Astrocyte (in vitro differentiated cells and primary cell): Measurements from ENCODE around the gene SPACA7. TPM values are rescaled to one million over a fixed set of nuclear protein-coding genes. Genes with fewer than 3 reads are reported as not detected.
"Not testable (repeated sequence)": the region's sequence is repeated elsewhere in the genome, so short reads cannot be mapped to it uniquely, and the experiment has no call there.

Source experiments
- DNase-seq: peaks from one replicate; pipeline ENCODE4 v3.0.0-alpha.2; 2010; ENCODE audit warnings: low read depth
- FAIRE-seq: peaks from 2 replicates; lab custom pipeline; 2011; peaks lifted over from hg19 to GRCh38; lab: Jason Lieb, UNC
- H2AFZ ChIP-seq: 2 replicates; pipeline ENCODE4 v1.6.0; 2012; ENCODE audit warnings: low read depth, low read length, inconsistent platforms
- H3K27ac ChIP-seq: 2 replicates; pipeline ENCODE4 v1.5.1; 2011; ENCODE audit warnings: low read depth, low read length, inconsistent platforms
- H3K27me3 ChIP-seq: 2 replicates; pipeline ENCODE4 v1.6.0; 2011; ENCODE audit warnings: low read length, inconsistent platforms; ENCODE audit not compliant: insufficient read depth
- H3K36me3 ChIP-seq: 2 replicates; pipeline ENCODE4 v1.5.1; 2011; ENCODE audit warnings: low read length, inconsistent platforms; ENCODE audit not compliant: insufficient read depth
- H3K4me1 ChIP-seq: 2 replicates; pipeline ENCODE4 v1.5.1; 2011; ENCODE audit warnings: low read length, inconsistent platforms; ENCODE audit not compliant: insufficient read depth
- H3K4me2 ChIP-seq: 2 replicates; pipeline ENCODE4 v1.6.0; 2012; ENCODE audit warnings: low read length, inconsistent platforms
- H3K4me3 ChIP-seq: 2 replicates; pipeline ENCODE4 v1.5.1; 2011; ENCODE audit warnings: low read depth, mild to moderate bottlenecking, low read length, inconsistent platforms; ENCODE audit not compliant: insufficient read depth
- H3K79me2 ChIP-seq: 2 replicates; pipeline ENCODE4 v1.6.0; 2012; ENCODE audit warnings: mild to moderate bottlenecking, low read length, inconsistent platforms; ENCODE audit not compliant: insufficient read depth
- H3K9ac ChIP-seq: 2 replicates; pipeline ENCODE4 v1.6.0; 2012; ENCODE audit warnings: mild to moderate bottlenecking, low read length, inconsistent platforms
- H3K9me3 ChIP-seq: 2 replicates; pipeline ENCODE4 v1.5.1; 2012; ENCODE audit warnings: low read depth, mild to moderate bottlenecking, low read length, inconsistent platforms; ENCODE audit not compliant: insufficient read depth
- H4K20me1 ChIP-seq: 2 replicates; pipeline ENCODE4 v1.6.0; 2012; ENCODE audit warnings: low read length, inconsistent platforms; ENCODE audit not compliant: insufficient read depth
- H3K27ac Mint-ChIP-seq: one replicate; pipeline ENCODE4 v1.8.0; 2021; ENCODE audit warnings: mild to moderate bottlenecking, mixed read lengths; ENCODE audit not compliant: unreplicated experiment
- H3K27me3 Mint-ChIP-seq: one replicate; pipeline ENCODE4 v1.8.0; 2021; ENCODE audit warnings: low read depth, mixed read lengths; ENCODE audit not compliant: unreplicated experiment
- H3K36me3 Mint-ChIP-seq: one replicate; pipeline ENCODE4 v1.8.0; 2021; ENCODE audit warnings: low read depth, mixed read lengths; ENCODE audit not compliant: unreplicated experiment
- H3K4me1 Mint-ChIP-seq: one replicate; pipeline ENCODE4 v1.8.0; 2021; ENCODE audit warnings: low read depth, mixed read lengths; ENCODE audit not compliant: unreplicated experiment
- H3K4me3 Mint-ChIP-seq: one replicate; pipeline ENCODE4 v1.8.0; 2021; ENCODE audit warnings: mild to moderate bottlenecking, moderate library complexity, mixed read lengths; ENCODE audit not compliant: unreplicated experiment
- H3K9me3 Mint-ChIP-seq: one replicate; pipeline ENCODE4 v1.8.0; 2021; ENCODE audit warnings: mild to moderate bottlenecking, mixed read lengths; ENCODE audit not compliant: unreplicated experiment
- EZH2 ChIP-seq: IDR thresholded peaks from 2 replicates; pipeline ENCODE4 v1.6.1; 2012; ENCODE audit warnings: mild to moderate bottlenecking, low read length, inconsistent platforms; ENCODE audit not compliant: insufficient read depth
- total RNA-seq: library from RNA; stranded (reverse); gene quantifications from 2 replicates; pipeline ENCODE4 v1.2.1, GENCODE V29; 2021
- TF ChIP-seq, protein P1 (sequence below): IDR thresholded peaks from 2 replicates; pipeline ENCODE4 v1.5.1; 2011; ENCODE audit warnings: low read depth, mild to moderate bottlenecking, inconsistent platforms, low read length, moderate library complexity; ENCODE audit not compliant: insufficient read depth

Gene SPACA7
- total RNA-seq, 1 donor from 2014 or later: not detected

DNA sequence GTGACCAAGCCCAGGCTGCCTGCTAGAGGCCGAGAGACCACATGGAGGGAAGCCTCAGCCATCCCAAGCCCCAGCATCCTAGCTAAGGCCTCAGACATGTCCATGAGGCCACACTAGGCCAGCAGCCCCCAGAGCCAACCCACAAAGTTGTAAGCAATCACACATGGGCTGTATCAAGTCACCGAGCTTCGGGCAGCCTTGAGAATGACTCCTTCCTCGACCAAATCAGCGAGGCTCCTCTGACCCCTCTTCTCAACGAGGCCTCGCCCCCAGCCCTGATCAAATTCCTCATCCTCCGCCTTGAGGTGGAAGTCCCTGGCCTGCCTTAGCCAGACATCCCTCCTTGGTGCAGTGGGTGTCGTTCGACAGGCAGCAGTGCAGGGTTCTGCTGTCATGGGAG lies 1.9 kb upstream of the SPACA7 start:
- Histone ChIP-seq H3K36me3 (no peaks in the 10 kb centered on the region), H3K4me2 (no peak overlapping the region), H3K4me1 (no peaks in the 10 kb centered on the region), H3K4me3 (no peak overlapping the region), H3K9me3 (no peaks in the 10 kb centered on the region), H3K9ac (no peak overlapping the region), H3K27ac (no peak overlapping the region), H4K20me1 (no peaks in the 10 kb centered on the region), H3K79me2 (no peaks in the 10 kb centered on the region), H3K27me3 (no peaks in the 10 kb centered on the region), H2AFZ (no peak overlapping the region)
- Mint-ChIP-seq H3K4me1 (no peaks in the 10 kb centered on the region), H3K4me3 (no peak overlapping the region), H3K36me3 (no peaks in the 10 kb centered on the region), H3K9me3 (peaks cover 8% of the 10 kb centered on the region), H3K27me3 (peaks cover 22% of the 10 kb centered on the region), H3K27ac (no peak overlapping the region)
- FAIRE-seq: no peak
- DNase-seq: no peak
- TF ChIP-seq, protein P1, sequence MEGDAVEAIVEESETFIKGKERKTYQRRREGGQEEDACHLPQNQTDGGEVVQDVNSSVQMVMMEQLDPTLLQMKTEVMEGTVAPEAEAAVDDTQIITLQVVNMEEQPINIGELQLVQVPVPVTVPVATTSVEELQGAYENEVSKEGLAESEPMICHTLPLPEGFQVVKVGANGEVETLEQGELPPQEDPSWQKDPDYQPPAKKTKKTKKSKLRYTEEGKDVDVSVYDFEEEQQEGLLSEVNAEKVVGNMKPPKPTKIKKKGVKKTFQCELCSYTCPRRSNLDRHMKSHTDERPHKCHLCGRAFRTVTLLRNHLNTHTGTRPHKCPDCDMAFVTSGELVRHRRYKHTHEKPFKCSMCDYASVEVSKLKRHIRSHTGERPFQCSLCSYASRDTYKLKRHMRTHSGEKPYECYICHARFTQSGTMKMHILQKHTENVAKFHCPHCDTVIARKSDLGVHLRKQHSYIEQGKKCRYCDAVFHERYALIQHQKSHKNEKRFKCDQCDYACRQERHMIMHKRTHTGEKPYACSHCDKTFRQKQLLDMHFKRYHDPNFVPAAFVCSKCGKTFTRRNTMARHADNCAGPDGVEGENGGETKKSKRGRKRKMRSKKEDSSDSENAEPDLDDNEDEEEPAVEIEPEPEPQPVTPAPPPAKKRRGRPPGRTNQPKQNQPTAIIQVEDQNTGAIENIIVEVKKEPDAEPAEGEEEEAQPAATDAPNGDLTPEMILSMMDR: no peak
- no peak for TF ChIP-seq EZH2

DNA sequence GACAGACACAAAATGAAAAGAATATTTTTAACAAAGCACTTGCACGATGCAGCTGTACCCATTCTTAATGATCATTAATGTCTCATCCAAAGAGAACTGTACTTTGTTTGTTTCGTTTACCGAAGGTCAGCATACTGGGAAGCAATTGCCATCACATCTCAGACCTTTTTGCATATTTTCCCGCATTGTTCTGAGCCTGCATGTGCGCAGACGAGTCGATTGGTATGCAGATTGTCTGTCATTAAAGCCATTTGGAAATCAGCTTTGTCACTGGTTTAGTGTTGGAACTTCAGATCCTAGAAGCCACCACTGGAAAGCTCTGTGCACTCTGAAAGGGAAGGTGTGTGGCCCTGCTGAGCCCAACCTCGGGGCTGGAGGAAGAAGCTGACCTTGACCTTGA lies 15.6 kb downstream of the SPACA7 start:
- FAIRE-seq: no peak
- H3K27ac Mint-ChIP-seq: no peak overlapping the region

DNA sequence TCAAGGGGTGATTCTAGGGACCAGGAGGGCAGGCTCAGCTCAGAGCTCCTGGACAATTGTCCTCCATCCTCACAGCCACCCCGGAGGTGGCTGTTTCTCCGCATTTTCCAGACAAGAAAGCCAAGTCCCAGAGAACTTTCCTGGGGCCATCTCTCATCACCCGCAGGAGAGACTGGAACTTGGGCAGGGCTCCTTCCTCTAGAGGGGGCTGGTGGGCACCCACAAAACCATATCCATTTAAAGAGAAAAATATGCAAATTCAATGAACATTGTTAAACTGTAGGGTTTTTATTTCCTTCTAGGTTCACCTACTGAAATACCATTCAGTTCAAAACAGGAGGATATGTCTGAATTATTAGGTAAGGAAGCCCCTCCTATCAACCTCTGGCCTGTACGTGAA lies 16.6 kb downstream of the SPACA7 start:
- Histone ChIP-seq H3K27ac (no peak overlapping the region), H2AFZ (no peak overlapping the region), H3K4me3 (no peak overlapping the region), H3K4me1 (no peaks in the 10 kb centered on the region), H3K9me3 (peaks cover 3% of the 10 kb centered on the region), H3K27me3 (no peaks in the 10 kb centered on the region), H4K20me1 (no peaks in the 10 kb centered on the region), H3K4me2 (no peak overlapping the region), H3K79me2 (no peaks in the 10 kb centered on the region), H3K36me3 (no peaks in the 10 kb centered on the region), H3K9ac (no peak overlapping the region)
- H3K4me1 Mint-ChIP-seq: no peaks in the 10 kb centered on the region
- no peak for TF ChIP-seq EZH2
- TF ChIP-seq, protein P1: no peak
- no peak overlapping the region for H3K4me3 Mint-ChIP-seq
- H3K27me3 Mint-ChIP-seq: peaks cover 40% of the 10 kb centered on the region
- H3K36me3 Mint-ChIP-seq: no peaks in the 10 kb centered on the region
- peaks cover 12% of the 10 kb centered on the region for H3K9me3 Mint-ChIP-seq
- no peak overlapping the region for H3K27ac Mint-ChIP-seq
- DNase-seq (no peak), FAIRE-seq (no peak)

More for the DNA sequence above, 15.6 kb downstream of the SPACA7 start:
- Histone ChIP-seq H3K9ac (no peak overlapping the region), H3K36me3 (no peaks in the 10 kb centered on the region), H3K4me3 (no peak overlapping the region), H2AFZ (no peak overlapping the region), H3K9me3 (peaks cover 3% of the 10 kb centered on the region), H3K27me3 (no peaks in the 10 kb centered on the region), H3K4me2 (no peak overlapping the region), H4K20me1 (no peaks in the 10 kb centered on the region), H3K79me2 (no peaks in the 10 kb centered on the region), H3K4me1 (no peaks in the 10 kb centered on the region), H3K27ac (no peak overlapping the region)
- H3K9me3 Mint-ChIP-seq: peaks cover 12% of the 10 kb centered on the region
- H3K27me3 Mint-ChIP-seq: peaks cover 43% of the 10 kb centered on the region
- no peak overlapping the region for H3K4me3 Mint-ChIP-seq
- H3K4me1 Mint-ChIP-seq: no peaks in the 10 kb centered on the region
- TF ChIP-seq, protein P1: no peak
- TF ChIP-seq EZH2: no peak
- DNase-seq: no peak
- H3K36me3 Mint-ChIP-seq: no peaks in the 10 kb centered on the region

DNA sequence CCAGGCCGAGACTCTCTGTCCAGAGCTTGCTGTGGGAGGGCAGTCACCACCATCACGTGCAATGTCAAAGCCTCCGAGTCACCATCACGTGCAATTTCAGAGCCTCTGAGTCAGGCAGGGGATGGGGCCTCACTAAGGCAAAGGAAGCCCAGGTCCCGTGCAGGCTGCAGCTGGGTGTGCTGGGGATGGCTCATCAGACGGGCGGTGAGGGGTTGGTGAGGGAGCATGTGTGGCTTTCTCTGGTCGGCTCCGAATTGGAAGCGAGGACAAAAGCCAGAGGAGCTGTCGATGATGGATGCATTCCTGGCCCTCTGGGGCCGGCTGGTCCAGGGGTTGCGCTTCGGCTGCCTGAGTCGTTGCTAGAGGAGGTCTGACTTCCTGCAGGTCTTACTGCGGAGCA lies 18.9 kb downstream of the SPACA7 start:
- not testable (repeated sequence) for H3K4me3 Mint-ChIP-seq, H3K27ac Mint-ChIP-seq, H3K4me2 ChIP-seq, H3K9me3 ChIP-seq, H2AFZ ChIP-seq, H3K36me3 Mint-ChIP-seq, DNase-seq, H3K9ac ChIP-seq, H3K27me3 ChIP-seq, H3K4me3 ChIP-seq, H3K27ac ChIP-seq, H3K4me1 ChIP-seq, H3K79me2 ChIP-seq, H3K36me3 ChIP-seq, H4K20me1 ChIP-seq, H3K4me1 Mint-ChIP-seq
- Mint-ChIP-seq H3K9me3 (peaks cover 12% of the 10 kb centered on the region), H3K27me3 (peaks cover 51% of the 10 kb centered on the region)
- FAIRE-seq: peak; percentile 93
